ENCODE data around the gene MAX.

The MAX gene

DNA sequence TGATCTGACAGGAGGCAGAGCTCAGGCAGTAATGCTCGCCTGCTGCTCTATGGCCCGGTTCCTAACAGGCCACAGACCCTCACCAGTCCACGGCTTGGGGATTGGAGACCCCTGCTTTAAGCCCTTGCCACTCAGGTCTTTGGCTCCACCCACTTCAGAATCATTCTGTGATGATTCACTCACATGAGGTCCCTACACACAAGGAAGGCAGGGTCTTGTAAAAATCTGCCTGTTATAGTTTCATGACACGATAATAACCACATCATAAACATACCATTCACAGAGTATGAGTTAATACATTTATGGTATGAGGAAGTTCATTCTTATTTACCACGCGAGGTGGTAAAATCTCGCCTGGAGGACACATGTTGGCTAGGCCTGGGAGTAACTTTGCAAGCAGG, 29.0 kb upstream of the MAX start:
- TF ChIP-seq HOXA7 (CRISPR knock-in tag; IDR thresholded peaks at IDR 0.05; ENCODE audit: borderline replicate concordance): no peak
- TF ChIP-seq ZNF335 (tag by site-specific recombination; conservative IDR thresholded peaks at IDR 0.05): peak; percentile 50; the same call in 1 of the 2 replicates
- no peaks in the 10 kb centered on the region for H3K36me3 ChIP-seq (ENCODE audit: control insufficient read depth in 2 of 2, insufficient read depth in 1 of 2, low read length in 2 of 2)
- no peak overlapping the region for H3K27ac ChIP-seq (ENCODE audit: extremely low read depth, low read depth, low read length)
- H3K4me1 ChIP-seq (ENCODE audit: control insufficient read depth, insufficient read depth, low read length): no peaks in the 10 kb centered on the region
- POLR2A ChIA-PET: no interaction called here
- CTCF ChIA-PET: no interaction called here
- no peak overlapping the region for H3K4me3 ChIP-seq (ENCODE audit: low read depth, low read length)
- no peaks in the 10 kb centered on the region for H3K9me3 ChIP-seq (ENCODE audit: control insufficient read depth, insufficient read depth, low read depth, low read length)

GRCh38 chr14:65128096-65128495, 25.8 kb upstream of the MAX start:
- ChIA-PET CTCF (interaction anchor here (1.1 kb wide), 1 partner anchor 25 kb away, joined by 3 read pairs; the partner anchor contains the start of gene MAX), POLR2A (no interaction called here)
- H3K36me3 ChIP-seq (ENCODE audit: control insufficient read depth in 2 of 2, insufficient read depth in 1 of 2, low read length in 2 of 2): no peaks in the 10 kb centered on the region
- H3K4me1 ChIP-seq (ENCODE audit: control insufficient read depth, insufficient read depth, low read length): no peaks in the 10 kb centered on the region
- H3K4me3 ChIP-seq (ENCODE audit: low read depth, low read length): no peak overlapping the region
- H3K27ac ChIP-seq (ENCODE audit: extremely low read depth, low read depth, low read length): no peak overlapping the region
- no peak for TF ChIP-seq ZNF112 (tag by site-specific recombination; IDR thresholded peaks at IDR 0.05)
- no peak for TF ChIP-seq ELK4 (IDR thresholded peaks at IDR 0.05; ENCODE audit: borderline replicate concordance, low read depth, low read length)
- TF ChIP-seq, protein P1, sequence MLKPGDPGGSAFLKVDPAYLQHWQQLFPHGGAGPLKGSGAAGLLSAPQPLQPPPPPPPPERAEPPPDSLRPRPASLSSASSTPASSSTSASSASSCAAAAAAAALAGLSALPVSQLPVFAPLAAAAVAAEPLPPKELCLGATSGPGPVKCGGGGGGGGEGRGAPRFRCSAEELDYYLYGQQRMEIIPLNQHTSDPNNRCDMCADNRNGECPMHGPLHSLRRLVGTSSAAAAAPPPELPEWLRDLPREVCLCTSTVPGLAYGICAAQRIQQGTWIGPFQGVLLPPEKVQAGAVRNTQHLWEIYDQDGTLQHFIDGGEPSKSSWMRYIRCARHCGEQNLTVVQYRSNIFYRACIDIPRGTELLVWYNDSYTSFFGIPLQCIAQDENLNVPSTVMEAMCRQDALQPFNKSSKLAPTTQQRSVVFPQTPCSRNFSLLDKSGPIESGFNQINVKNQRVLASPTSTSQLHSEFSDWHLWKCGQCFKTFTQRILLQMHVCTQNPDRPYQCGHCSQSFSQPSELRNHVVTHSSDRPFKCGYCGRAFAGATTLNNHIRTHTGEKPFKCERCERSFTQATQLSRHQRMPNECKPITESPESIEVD (tag by site-specific recombination; IDR thresholded peaks at IDR 0.05): no peak
- no peak for TF ChIP-seq ZSCAN16 (tag by site-specific recombination; IDR thresholded peaks at IDR 0.05)
- no peak for TF ChIP-seq ZNF24 (tag by site-specific recombination; IDR thresholded peaks at IDR 0.05)
- TF ChIP-seq GLI2 (tag by site-specific recombination; IDR thresholded peaks at IDR 0.05; ENCODE audit: borderline replicate concordance, low read depth): no peak
- no peaks in the 10 kb centered on the region for H3K9me3 ChIP-seq (ENCODE audit: control insufficient read depth, insufficient read depth, low read depth, low read length)

DNA sequence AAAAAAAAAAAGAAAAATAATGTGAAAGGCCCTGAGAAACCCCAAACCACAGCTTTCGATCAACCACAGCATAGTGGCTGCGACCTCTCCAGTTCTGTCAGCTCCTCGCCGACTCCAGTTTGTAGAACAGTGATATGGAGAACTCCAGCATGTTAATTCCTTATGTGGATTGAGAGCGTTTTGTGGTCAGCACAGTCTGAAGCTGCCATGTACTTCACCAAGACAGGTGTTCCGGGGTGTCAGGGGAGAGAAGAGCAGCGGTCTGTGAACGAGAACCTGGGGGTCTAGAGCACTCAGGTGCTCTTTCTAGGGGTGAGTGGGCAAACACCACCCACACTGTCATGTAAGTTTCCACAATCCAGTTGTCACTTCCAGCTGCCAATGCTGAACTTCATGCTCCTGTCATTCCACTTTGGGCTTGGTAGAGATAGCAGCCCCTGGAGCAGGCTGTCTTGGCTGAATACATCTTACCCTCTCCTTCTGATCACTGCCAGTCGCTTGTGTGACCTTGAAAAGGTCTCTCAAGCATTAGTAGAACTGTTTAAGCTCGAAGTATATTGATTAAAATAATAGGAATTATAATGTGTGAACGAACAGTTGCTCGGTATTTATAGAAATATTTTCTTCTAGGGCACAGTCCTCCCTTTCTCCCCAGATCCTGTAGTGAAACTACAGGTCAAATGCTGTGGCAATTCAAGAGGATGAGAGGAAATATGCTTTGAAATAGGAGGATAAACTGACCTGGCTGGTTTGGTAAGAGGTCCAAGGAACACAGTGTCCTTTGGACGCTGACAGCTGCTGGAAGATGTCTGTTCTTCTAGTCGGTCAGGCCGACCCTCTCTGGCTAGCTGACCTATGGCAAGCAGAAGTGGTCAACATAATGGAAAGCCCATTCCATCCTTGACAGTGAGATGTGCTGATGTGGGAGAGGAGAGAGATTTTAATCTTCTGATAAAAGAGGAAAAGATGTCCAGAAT, 15.7 kb upstream of the MAX start:
- no peaks in the 10 kb centered on the region for H3K4me1 ChIP-seq (ENCODE audit: control insufficient read depth, insufficient read depth, low read length)
- H3K27ac ChIP-seq (ENCODE audit: extremely low read depth, low read depth, low read length): no peak overlapping the region
- no peak overlapping the region for H3K4me3 ChIP-seq (ENCODE audit: low read depth, low read length)
- H3K36me3 ChIP-seq (ENCODE audit: control insufficient read depth in 2 of 2, insufficient read depth in 1 of 2, low read length in 2 of 2): no peaks in the 10 kb centered on the region
- TF ChIP-seq, protein P2, sequence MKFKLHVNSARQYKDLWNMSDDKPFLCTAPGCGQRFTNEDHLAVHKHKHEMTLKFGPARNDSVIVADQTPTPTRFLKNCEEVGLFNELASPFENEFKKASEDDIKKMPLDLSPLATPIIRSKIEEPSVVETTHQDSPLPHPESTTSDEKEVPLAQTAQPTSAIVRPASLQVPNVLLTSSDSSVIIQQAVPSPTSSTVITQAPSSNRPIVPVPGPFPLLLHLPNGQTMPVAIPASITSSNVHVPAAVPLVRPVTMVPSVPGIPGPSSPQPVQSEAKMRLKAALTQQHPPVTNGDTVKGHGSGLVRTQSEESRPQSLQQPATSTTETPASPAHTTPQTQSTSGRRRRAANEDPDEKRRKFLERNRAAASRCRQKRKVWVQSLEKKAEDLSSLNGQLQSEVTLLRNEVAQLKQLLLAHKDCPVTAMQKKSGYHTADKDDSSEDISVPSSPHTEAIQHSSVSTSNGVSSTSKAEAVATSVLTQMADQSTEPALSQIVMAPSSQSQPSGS (tag by site-specific recombination; IDR thresholded peaks at IDR 0.05; ENCODE audit: low read depth): no peak
- TF ChIP-seq ZFP69B (tag by site-specific recombination; IDR thresholded peaks at IDR 0.05): no peak
- H3K9me3 ChIP-seq (ENCODE audit: control insufficient read depth, insufficient read depth, low read depth, low read length): no peaks in the 10 kb centered on the region
- ChIA-PET CTCF (no interaction called here), POLR2A (no interaction called here)

- no peaks in the 10 kb centered on the region for H3K36me3 ChIP-seq (ENCODE audit: control insufficient read depth in 2 of 2, insufficient read depth in 1 of 2, low read length in 2 of 2)
- no peaks in the 10 kb centered on the region for H3K9me3 ChIP-seq (ENCODE audit: control insufficient read depth, insufficient read depth, low read depth, low read length)
- ChIA-PET POLR2A (no interaction called here), CTCF (no interaction called here)
- no peaks in the 10 kb centered on the region for H3K4me1 ChIP-seq (ENCODE audit: control insufficient read depth, insufficient read depth, low read length)
- no peak overlapping the region for H3K27ac ChIP-seq (ENCODE audit: extremely low read depth, low read depth, low read length)
- TF ChIP-seq ZNF223 (tag by site-specific recombination; IDR thresholded peaks at IDR 0.05): no peak
- TF ChIP-seq, protein P3, sequence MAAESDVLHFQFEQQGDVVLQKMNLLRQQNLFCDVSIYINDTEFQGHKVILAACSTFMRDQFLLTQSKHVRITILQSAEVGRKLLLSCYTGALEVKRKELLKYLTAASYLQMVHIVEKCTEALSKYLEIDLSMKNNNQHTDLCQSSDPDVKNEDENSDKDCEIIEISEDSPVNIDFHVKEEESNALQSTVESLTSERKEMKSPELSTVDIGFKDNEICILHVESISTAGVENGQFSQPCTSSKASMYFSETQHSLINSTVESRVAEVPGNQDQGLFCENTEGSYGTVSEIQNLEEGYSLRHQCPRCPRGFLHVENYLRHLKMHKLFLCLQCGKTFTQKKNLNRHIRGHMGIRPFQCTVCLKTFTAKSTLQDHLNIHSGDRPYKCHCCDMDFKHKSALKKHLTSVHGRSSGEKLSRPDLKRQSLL (tag by site-specific recombination; IDR thresholded peaks at IDR 0.05): no peak
- TF ChIP-seq ZNF324 (tag by site-specific recombination; IDR thresholded peaks at IDR 0.05): no peak
- TF ChIP-seq ZNF529 (tag by site-specific recombination; IDR thresholded peaks at IDR 0.05; ENCODE audit: insufficient replicate concordance): no peak
- TF ChIP-seq SCRT1 (tag by site-specific recombination; IDR thresholded peaks at IDR 0.05; ENCODE audit: borderline replicate concordance): no peak
- TF ChIP-seq ZNF239 (tag by site-specific recombination; IDR thresholded peaks at IDR 0.05): no peak
- H3K4me3 ChIP-seq (ENCODE audit: low read depth, low read length): no peak overlapping the region
Observed at GRCh38 chr14:65115615-65116014, 13.3 kb upstream of the MAX start.
